Measurements from ENCODE around the gene DGLUCY.
A peak's percentile ranks its signal among the peaks of the same experiment; 100 is the strongest.
"Not testable (repeated sequence)": the region's sequence is repeated elsewhere in the genome, so short reads cannot be mapped to it uniquely, and the experiment has no call there.

DGLUCY gene

DNA sequence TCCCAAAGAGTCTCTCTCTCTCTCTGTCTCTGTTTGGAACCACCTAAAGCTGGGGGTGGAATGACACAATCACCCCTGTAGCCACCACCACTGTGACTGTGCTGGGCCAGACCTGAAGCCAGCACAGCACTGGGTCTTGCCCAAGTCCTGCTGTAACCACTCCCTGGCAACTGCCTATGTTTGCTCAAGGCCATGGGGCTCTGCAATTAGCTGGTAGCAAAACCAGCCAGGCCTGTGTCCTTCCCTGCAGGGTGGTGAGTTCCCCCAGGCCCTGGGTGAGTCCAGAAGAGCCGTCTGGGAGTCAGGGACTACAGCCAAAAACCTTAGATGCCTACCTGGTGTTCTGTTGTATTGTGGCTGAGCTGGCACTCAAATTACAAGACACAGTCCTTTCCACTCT lies 50.8 kb downstream of the DGLUCY start:
- Histone ChIP-seq H3K9ac (ENCODE audit: low read length) (no peak overlapping the region), H3K27me3 (ENCODE audit: control insufficient read depth, insufficient read depth, low read length) (no peaks in the 10 kb centered on the region), H3K36me3 (ENCODE audit: control insufficient read depth, insufficient read depth, low read length) (peaks cover 38% of the 10 kb centered on the region), H3K4me1 (ENCODE audit: control insufficient read depth, insufficient read depth, low read length) (no peaks in the 10 kb centered on the region), H3K4me3 (ENCODE audit: low read length) (no peak overlapping the region), H3K27ac (ENCODE audit: low read depth, low read length) (no peak overlapping the region)

DNA sequence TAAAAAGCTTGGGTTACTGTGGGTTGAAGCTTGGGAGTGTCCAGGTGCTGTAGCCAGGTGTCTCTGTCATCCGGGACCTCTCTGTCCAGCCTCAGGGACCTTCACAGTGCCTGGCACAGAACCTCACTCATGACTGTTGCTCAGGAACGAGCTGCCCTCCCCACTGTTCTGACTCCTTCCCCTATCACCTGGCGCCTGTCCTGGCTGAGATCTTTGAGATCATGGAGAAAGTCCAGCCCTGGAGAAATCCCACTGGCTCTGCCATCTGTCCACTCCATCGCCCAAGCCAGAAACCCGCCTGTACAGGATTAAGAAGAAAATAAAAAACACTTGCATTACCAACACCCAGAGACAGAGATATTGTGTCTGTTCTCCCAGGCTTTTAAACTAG lies 53.5 kb downstream of the DGLUCY start:
- H3K36me3 ChIP-seq (ENCODE audit: control insufficient read depth, insufficient read depth, low read length), result peaks cover 23% of the 10 kb centered on the region
- H3K27ac ChIP-seq (ENCODE audit: low read depth, low read length), result no peak overlapping the region
- no peak overlapping the region for H3K4me3 ChIP-seq (ENCODE audit: low read length)
- peaks cover 16% of the 10 kb centered on the region for H3K4me1 ChIP-seq (ENCODE audit: control insufficient read depth, insufficient read depth, low read length)
- H3K27me3 ChIP-seq (ENCODE audit: control insufficient read depth, insufficient read depth, low read length), result no peaks in the 10 kb centered on the region
- H3K9ac ChIP-seq (ENCODE audit: low read length), result no peak overlapping the region

- H3K27me3 ChIP-seq (ENCODE audit: control insufficient read depth, insufficient read depth, low read length), result no peaks in the 10 kb centered on the region
- H3K9ac ChIP-seq (ENCODE audit: low read length), result no peak overlapping the region
- peaks cover 25% of the 10 kb centered on the region for H3K36me3 ChIP-seq (ENCODE audit: control insufficient read depth, insufficient read depth, low read length)
- H3K27ac ChIP-seq (ENCODE audit: low read depth, low read length), result peak overlapping the region; percentile 74
- peaks cover 18% of the 10 kb centered on the region for H3K4me1 ChIP-seq (ENCODE audit: control insufficient read depth, insufficient read depth, low read length)
- no peak overlapping the region for H3K4me3 ChIP-seq (ENCODE audit: low read length)
Measured at GRCh38 chr14:91169951-91170350, 56.1 kb downstream of the DGLUCY start.

DNA sequence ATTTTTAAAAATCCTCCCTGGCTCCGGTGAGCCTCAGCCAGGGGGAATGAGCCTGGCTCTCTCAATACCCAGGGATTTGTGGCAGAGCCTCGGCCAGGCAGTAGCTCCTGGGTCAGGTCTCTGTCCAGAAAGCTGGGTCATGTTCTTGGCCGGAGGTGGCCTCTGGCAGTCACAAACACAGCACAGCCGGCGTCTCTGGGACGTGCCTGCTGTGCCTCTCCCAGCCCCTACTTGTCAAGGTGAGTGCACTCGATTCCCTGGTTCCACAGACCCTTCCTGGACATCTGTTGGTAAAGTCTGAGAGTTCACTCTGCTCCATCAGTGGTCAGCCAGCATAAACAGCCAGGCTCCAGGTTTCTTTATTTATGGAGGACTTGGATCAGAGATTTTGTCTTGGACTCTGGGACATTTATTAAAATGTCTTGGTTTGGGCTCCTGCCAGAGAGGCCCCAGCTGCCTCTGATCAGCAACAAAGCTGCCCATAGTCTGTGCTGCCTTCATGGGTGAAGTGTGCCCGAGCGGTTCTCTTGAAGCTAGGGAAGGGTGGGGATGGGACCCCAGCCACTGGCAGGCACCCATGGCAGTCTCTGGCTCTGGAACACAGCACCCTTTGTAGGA lies 56.7 kb downstream of the DGLUCY start:
- peak overlapping the region; percentile 74 for H3K27ac ChIP-seq (ENCODE audit: low read depth, low read length)
- H3K36me3 ChIP-seq (ENCODE audit: control insufficient read depth, insufficient read depth, low read length), result peaks cover 24% of the 10 kb centered on the region
- H3K4me3 ChIP-seq (ENCODE audit: low read length), result no peak overlapping the region
- H3K4me1 ChIP-seq (ENCODE audit: control insufficient read depth, insufficient read depth, low read length), result peaks cover 18% of the 10 kb centered on the region
- H3K27me3 ChIP-seq (ENCODE audit: control insufficient read depth, insufficient read depth, low read length), result no peaks in the 10 kb centered on the region
- no peak overlapping the region for H3K9ac ChIP-seq (ENCODE audit: low read length)

- H3K36me3 ChIP-seq (ENCODE audit: control insufficient read depth, insufficient read depth, low read length), result peaks cover 19% of the 10 kb centered on the region
- H3K27me3 ChIP-seq (ENCODE audit: control insufficient read depth, insufficient read depth, low read length), result no peaks in the 10 kb centered on the region
- H3K9ac ChIP-seq (ENCODE audit: low read length), result no peak overlapping the region
- peaks cover 18% of the 10 kb centered on the region for H3K4me1 ChIP-seq (ENCODE audit: control insufficient read depth, insufficient read depth, low read length)
- H3K4me3 ChIP-seq (ENCODE audit: low read length), result no peak overlapping the region
- H3K27ac ChIP-seq (ENCODE audit: low read depth, low read length), result peak overlapping the region; percentile 74
Measured at GRCh38 chr14:91171291-91171690, 57.4 kb downstream of the DGLUCY start.

DNA sequence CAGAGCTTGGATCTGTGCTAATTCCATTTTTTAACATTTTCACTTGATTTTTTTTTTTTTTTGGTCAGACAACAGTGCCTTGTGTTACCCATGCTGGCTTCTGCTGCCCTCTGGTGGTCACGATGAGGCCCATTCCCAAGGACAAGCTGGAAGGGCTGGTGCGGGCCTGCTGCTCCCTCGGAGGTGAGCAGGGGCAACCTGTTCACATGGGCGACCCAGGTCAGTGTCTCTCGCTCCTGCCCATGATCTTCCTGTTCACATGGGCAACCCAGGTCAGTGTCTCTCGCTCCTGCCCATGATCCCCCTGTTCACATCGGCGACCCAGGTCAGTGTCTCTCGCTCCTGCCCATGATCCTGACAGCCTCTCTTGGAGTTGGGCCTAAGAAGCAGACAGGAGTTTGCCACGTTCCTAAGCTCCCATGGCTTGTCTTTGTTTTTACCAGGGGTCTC lies 59.4 kb downstream of the DGLUCY start:
- Histone ChIP-seq H3K27me3 (ENCODE audit: control insufficient read depth, insufficient read depth, low read length) (no peaks in the 10 kb centered on the region), H3K4me3 (ENCODE audit: low read length) (no peak overlapping the region), H3K36me3 (ENCODE audit: control insufficient read depth, insufficient read depth, low read length) (peaks cover 15% of the 10 kb centered on the region), H3K9ac (ENCODE audit: low read length) (no peak overlapping the region), H3K4me1 (ENCODE audit: control insufficient read depth, insufficient read depth, low read length) (peaks cover 18% of the 10 kb centered on the region), H3K27ac (ENCODE audit: low read depth, low read length) (no peak overlapping the region)

GRCh38 chr14:91173904-91174303 lies 60.0 kb downstream of the DGLUCY start:
- no peak overlapping the region for H3K4me3 ChIP-seq (ENCODE audit: low read length)
- peaks cover 10% of the 10 kb centered on the region for H3K36me3 ChIP-seq (ENCODE audit: control insufficient read depth, insufficient read depth, low read length)
- H3K4me1 ChIP-seq (ENCODE audit: control insufficient read depth, insufficient read depth, low read length), result peaks cover 18% of the 10 kb centered on the region
- no peaks in the 10 kb centered on the region for H3K27me3 ChIP-seq (ENCODE audit: control insufficient read depth, insufficient read depth, low read length)
- H3K9ac ChIP-seq (ENCODE audit: low read length), result no peak overlapping the region
- H3K27ac ChIP-seq (ENCODE audit: low read depth, low read length), result no peak overlapping the region

- no peak overlapping the region for H3K4me3 ChIP-seq (ENCODE audit: low read length)
- peaks cover 14% of the 10 kb centered on the region for H3K4me1 ChIP-seq (ENCODE audit: control insufficient read depth, insufficient read depth, low read length)
- H3K36me3 ChIP-seq (ENCODE audit: control insufficient read depth, insufficient read depth, low read length), result peaks cover 10% of the 10 kb centered on the region
- H3K9ac ChIP-seq (ENCODE audit: low read length), result no peak overlapping the region
- H3K27me3 ChIP-seq (ENCODE audit: control insufficient read depth, insufficient read depth, low read length), result no peaks in the 10 kb centered on the region
- H3K27ac ChIP-seq (ENCODE audit: low read depth, low read length), result no peak overlapping the region
Measured at GRCh38 chr14:91175291-91176201, 61.7 kb downstream of the DGLUCY start.

GRCh38 chr14:91177073-91178034 lies 63.5 kb downstream of the DGLUCY start:
- no peak overlapping the region for H3K27ac ChIP-seq (ENCODE audit: low read depth, low read length)
- peaks cover 16% of the 10 kb centered on the region for H3K36me3 ChIP-seq (ENCODE audit: control insufficient read depth, insufficient read depth, low read length)
- peaks cover 2% of the 10 kb centered on the region for H3K4me1 ChIP-seq (ENCODE audit: control insufficient read depth, insufficient read depth, low read length)
- H3K27me3 ChIP-seq (ENCODE audit: control insufficient read depth, insufficient read depth, low read length), result no peaks in the 10 kb centered on the region
- H3K9ac ChIP-seq (ENCODE audit: low read length), result no peak overlapping the region
- H3K4me3 ChIP-seq (ENCODE audit: low read length), result no peak overlapping the region

DNA sequence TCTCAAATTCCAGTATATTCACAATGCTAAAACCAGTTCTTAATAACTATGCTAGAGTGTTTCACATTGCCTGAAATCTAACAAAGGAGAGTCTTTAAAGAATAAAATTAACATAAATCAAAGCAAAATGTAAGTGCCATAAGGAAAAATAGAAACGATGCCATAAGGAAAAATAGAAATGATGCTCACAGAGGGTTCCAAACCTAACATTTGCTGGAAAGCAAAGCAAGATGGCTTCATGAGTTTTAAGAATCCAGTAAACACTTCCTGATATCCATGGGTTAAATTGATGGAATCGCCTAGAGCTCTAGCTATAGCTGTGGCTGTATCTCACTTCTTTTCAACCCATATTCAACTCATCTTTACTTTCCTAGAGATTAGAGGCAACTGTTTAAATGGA lies 66.7 kb downstream of the DGLUCY start:
- no peaks in the 10 kb centered on the region for H3K27me3 ChIP-seq (ENCODE audit: control insufficient read depth, insufficient read depth, low read length)
- no peak overlapping the region for H3K4me3 ChIP-seq (ENCODE audit: low read length)
- H3K4me1 ChIP-seq (ENCODE audit: control insufficient read depth, insufficient read depth, low read length), result no peaks in the 10 kb centered on the region
- peaks cover 18% of the 10 kb centered on the region for H3K36me3 ChIP-seq (ENCODE audit: control insufficient read depth, insufficient read depth, low read length)
- H3K27ac ChIP-seq (ENCODE audit: low read depth, low read length), result no peak overlapping the region
- H3K9ac ChIP-seq (ENCODE audit: low read length), result no peak overlapping the region

DNA sequence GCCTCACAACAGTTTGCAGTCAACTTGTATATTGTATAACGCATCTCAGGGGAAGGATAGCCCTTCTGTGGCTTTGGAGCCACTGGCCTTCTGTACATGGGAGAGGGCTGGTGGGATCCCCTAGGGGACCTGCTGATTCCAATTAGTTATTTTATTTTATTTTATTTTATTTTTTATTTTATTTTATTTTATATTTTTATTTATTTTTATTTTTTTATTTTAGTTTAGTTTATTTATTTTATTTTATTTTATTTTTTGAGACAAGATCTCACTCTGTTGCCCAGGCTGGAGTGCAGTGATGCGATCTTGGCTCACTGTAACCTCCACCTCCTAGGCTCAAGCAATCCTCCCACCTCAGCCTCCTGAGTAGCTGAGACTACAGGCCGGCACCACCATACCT lies 68.9 kb downstream of the DGLUCY start:
- H3K4me1 ChIP-seq (ENCODE audit: control insufficient read depth, insufficient read depth, low read length); H3K4me3 ChIP-seq (ENCODE audit: low read length); H3K27me3 ChIP-seq (ENCODE audit: control insufficient read depth, insufficient read depth, low read length); H3K9ac ChIP-seq (ENCODE audit: low read length); H3K27ac ChIP-seq (ENCODE audit: low read depth, low read length): not testable (repeated sequence)
- H3K36me3 ChIP-seq (ENCODE audit: control insufficient read depth, insufficient read depth, low read length), result peaks cover 26% of the 10 kb centered on the region

- Histone ChIP-seq H3K27me3 (ENCODE audit: control insufficient read depth, insufficient read depth, low read length) (no peaks in the 10 kb centered on the region), H3K4me3 (ENCODE audit: low read length) (no peak overlapping the region), H3K9ac (ENCODE audit: low read length) (no peak overlapping the region), H3K36me3 (ENCODE audit: control insufficient read depth, insufficient read depth, low read length) (peaks cover 38% of the 10 kb centered on the region), H3K4me1 (ENCODE audit: control insufficient read depth, insufficient read depth, low read length) (no peaks in the 10 kb centered on the region), H3K27ac (ENCODE audit: low read depth, low read length) (no peak overlapping the region)
Measured at GRCh38 chr14:91184559-91184958, 70.7 kb downstream of the DGLUCY start.

Measured in rectal smooth muscle tissue (tissue), 1 donor.